ENCODE results near the gene HIVEP3.
A peak's percentile ranks its signal among the peaks of the same experiment; 100 is the strongest.

Gene HIVEP3

DNA sequence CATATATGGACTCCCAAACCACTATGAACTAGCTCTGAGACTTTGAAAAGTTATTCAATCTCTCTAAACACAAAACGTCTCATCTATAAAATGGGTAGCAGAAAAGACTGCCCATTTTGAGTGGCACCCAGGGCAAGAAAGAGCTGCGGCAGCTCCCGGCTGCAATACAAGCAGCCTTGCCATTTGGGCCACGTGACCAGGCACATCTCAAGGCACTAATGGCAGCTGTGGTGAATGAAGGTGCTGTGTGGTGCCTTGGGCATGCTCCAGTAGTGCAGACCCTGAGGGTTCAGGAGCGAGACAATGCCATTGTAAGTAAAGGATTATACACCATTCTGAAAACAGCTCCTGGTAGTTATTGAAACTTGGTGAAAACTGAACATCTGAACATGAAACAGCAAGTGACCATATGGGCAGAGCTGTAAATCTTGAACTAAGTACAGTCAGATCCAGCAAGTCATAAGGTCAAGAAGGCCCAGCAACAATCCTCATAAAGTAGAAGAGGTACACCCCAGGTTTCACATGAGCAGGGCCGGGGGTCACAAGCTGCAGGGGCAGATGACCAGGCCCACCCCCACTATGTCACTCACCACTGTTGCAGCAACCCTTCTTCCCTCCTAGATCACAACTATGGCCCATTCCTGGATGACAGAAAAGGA, 39.4 kb upstream of the HIVEP3 start:
- no peaks in the 10 kb centered on the region for H3K9me2 ChIP-seq (replicated peaks; ENCODE audit: low read depth, low read length)
- H3K4me2 ChIP-seq (ENCODE audit: low read depth, low read length, poor library complexity, severe bottlenecking) = no peak overlapping the region
- no peaks in the 10 kb centered on the region for H3K79me2 ChIP-seq (ENCODE audit: insufficient read depth, low read length)
- no peaks in the 10 kb centered on the region for H3K36me3 ChIP-seq (ENCODE audit: insufficient read depth, low read length)
- H3K4me1 ChIP-seq (ENCODE audit: insufficient read depth, low read length, poor library complexity, severe bottlenecking) = peaks cover 14% of the 10 kb centered on the region
- no peaks in the 10 kb centered on the region for H4K20me1 ChIP-seq (ENCODE audit: insufficient read depth, low read length, poor library complexity, severe bottlenecking)
- no peak overlapping the region for H3K9ac ChIP-seq (ENCODE audit: low read depth, low read length, poor library complexity, severe bottlenecking)
- H2AFZ ChIP-seq (ENCODE audit: low read length) = no peak overlapping the region
- no peaks in the 10 kb centered on the region for H3F3A ChIP-seq (ENCODE audit: low read depth)
- no peak overlapping the region for H3K4me3 ChIP-seq (ENCODE audit: low read length, poor library complexity, severe bottlenecking)
- H3K27me3 ChIP-seq (ENCODE audit: insufficient read depth, low read length, poor library complexity, severe bottlenecking) = no peaks in the 10 kb centered on the region
- no peaks in the 10 kb centered on the region for H3K9me3 ChIP-seq (ENCODE audit: insufficient read depth, low read depth, low read length)
- no peak for TF ChIP-seq CTCF (conservative IDR thresholded peaks at IDR 0.05; ENCODE audit: low read length)
- TF ChIP-seq EZH2phosphoT487 (IDR thresholded peaks at IDR 0.05; ENCODE audit: borderline replicate concordance) = no peak

DNA sequence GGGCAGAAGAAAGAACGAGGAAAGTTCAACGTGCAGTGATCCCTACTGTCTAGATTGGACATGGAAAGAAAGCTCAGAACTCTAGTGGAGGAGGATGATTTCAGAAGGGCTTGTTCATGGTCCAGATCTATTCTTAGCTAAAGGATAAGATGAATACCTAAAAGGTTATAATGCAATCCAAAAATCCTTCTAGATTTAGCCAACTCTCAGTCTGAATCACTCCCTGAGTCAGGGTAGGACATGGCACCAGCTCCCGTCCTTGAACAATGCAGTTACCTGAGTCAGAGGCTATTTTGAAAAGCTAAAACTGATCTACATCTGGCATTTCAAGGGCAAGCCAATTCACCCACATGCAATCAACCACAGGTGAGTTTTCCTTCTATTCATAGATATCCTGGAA, 38.8 kb upstream of the HIVEP3 start:
- no peak for TF ChIP-seq CTCF (conservative IDR thresholded peaks at IDR 0.05; ENCODE audit: low read length)
- no peak for TF ChIP-seq EZH2phosphoT487 (IDR thresholded peaks at IDR 0.05; ENCODE audit: borderline replicate concordance)
- Histone ChIP-seq H3K27me3 (ENCODE audit: insufficient read depth, low read length, poor library complexity, severe bottlenecking) (no peaks in the 10 kb centered on the region), H3K9me2 (replicated peaks; ENCODE audit: low read depth, low read length) (no peaks in the 10 kb centered on the region), H2AFZ (ENCODE audit: low read length) (no peak overlapping the region), H3K4me3 (ENCODE audit: low read length, poor library complexity, severe bottlenecking) (no peak overlapping the region), H3K79me2 (ENCODE audit: insufficient read depth, low read length) (no peaks in the 10 kb centered on the region), H3K36me3 (ENCODE audit: insufficient read depth, low read length) (no peaks in the 10 kb centered on the region), H3K4me2 (ENCODE audit: low read depth, low read length, poor library complexity, severe bottlenecking) (no peak overlapping the region), H3K9me3 (ENCODE audit: insufficient read depth, low read depth, low read length) (no peaks in the 10 kb centered on the region), H3K4me1 (ENCODE audit: insufficient read depth, low read length, poor library complexity, severe bottlenecking) (peaks cover 14% of the 10 kb centered on the region), H3F3A (ENCODE audit: low read depth) (no peaks in the 10 kb centered on the region), H4K20me1 (ENCODE audit: insufficient read depth, low read length, poor library complexity, severe bottlenecking) (no peaks in the 10 kb centered on the region), H3K9ac (ENCODE audit: low read depth, low read length, poor library complexity, severe bottlenecking) (no peak overlapping the region)

GRCh38 chr1:41955461-41956159, 36.9 kb upstream of the HIVEP3 start:
- Histone ChIP-seq H3K9me3 (ENCODE audit: insufficient read depth, low read depth, low read length) (no peaks in the 10 kb centered on the region), H2AFZ (ENCODE audit: low read length) (no peak overlapping the region), H3K36me3 (ENCODE audit: insufficient read depth, low read length) (no peaks in the 10 kb centered on the region), H3K9me2 (replicated peaks; ENCODE audit: low read depth, low read length) (no peaks in the 10 kb centered on the region), H3K79me2 (ENCODE audit: insufficient read depth, low read length) (no peaks in the 10 kb centered on the region), H3K9ac (ENCODE audit: low read depth, low read length, poor library complexity, severe bottlenecking) (peak overlapping the region; percentile 13), H4K20me1 (ENCODE audit: insufficient read depth, low read length, poor library complexity, severe bottlenecking) (no peaks in the 10 kb centered on the region), H3K27me3 (ENCODE audit: insufficient read depth, low read length, poor library complexity, severe bottlenecking) (no peaks in the 10 kb centered on the region), H3K4me1 (ENCODE audit: insufficient read depth, low read length, poor library complexity, severe bottlenecking) (peaks cover 14% of the 10 kb centered on the region), H3K4me2 (ENCODE audit: low read depth, low read length, poor library complexity, severe bottlenecking) (peak overlapping the region; percentile 65), H3K4me3 (ENCODE audit: low read length, poor library complexity, severe bottlenecking) (peak overlapping the region; percentile 14), H3F3A (ENCODE audit: low read depth) (no peaks in the 10 kb centered on the region)
- TF ChIP-seq CTCF (conservative IDR thresholded peaks at IDR 0.05; ENCODE audit: low read length) (no peak), EZH2phosphoT487 (IDR thresholded peaks at IDR 0.05; ENCODE audit: borderline replicate concordance) (no peak)

Data from Loucy (cell line).